Fibroblast of peridontal ligament (primary cell): ENCODE data around the gene EFR3B.
"Not testable (repeated sequence)": the region's sequence is repeated elsewhere in the genome, so short reads cannot be mapped to it uniquely, and the experiment has no call there.

Experiments used
- DNase-seq: peaks from one replicate; pipeline ENCODE4 v3.0.0-alpha.2; 2010; ENCODE audit errors: extremely low read depth

EFR3B gene

DNA sequence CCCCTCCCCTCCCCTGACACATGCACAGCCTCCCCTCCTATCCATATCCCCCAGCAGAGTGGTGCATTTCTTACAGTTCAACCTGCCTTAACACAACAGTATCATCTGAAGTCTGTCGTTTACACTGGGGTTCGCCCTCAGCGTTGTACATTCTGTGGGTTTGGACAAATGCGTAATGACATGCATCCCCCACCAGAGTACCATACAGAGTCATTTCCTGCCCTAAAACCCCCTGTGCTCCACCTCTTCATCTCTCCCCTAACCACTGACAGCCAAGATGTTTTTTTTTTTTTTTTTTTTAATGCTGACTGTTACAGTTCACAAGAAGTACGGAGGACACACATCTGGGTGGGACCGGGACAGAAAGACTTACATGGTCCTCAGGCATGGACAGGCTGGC is 103.9 kb downstream of the EFR3B start:
- DNase-seq = no peak

- DNase-seq = no peak
Observed at GRCh38 chr2:25146896-25147295, 105.0 kb downstream of the EFR3B start.

GRCh38 chr2:25149646-25150045 is 107.8 kb downstream of the EFR3B start:
- no peak for DNase-seq

DNA sequence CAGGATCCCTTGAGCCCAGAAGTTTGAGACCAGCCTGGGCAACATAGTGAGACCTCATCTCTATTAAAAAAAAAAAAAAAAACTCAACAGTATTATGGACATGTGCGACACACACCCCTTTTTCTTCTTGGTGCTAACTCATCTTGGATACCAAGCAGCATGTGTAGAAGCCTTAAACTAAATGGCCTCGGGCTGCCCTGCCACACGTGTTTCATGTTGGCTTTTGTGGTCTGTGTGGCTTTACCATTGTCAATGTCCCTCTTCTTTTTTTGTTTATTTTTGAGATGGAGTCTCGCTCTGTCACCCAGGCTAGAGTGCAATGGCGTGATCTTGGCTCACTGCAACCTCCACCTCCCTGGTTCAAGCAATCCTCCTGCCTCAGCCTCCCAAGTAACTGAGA is 109.1 kb downstream of the EFR3B start:
- DNase-seq = not testable (repeated sequence)

GRCh38 chr2:25151718-25152117 is 109.8 kb downstream of the EFR3B start:
- DNase-seq = no peak

DNA sequence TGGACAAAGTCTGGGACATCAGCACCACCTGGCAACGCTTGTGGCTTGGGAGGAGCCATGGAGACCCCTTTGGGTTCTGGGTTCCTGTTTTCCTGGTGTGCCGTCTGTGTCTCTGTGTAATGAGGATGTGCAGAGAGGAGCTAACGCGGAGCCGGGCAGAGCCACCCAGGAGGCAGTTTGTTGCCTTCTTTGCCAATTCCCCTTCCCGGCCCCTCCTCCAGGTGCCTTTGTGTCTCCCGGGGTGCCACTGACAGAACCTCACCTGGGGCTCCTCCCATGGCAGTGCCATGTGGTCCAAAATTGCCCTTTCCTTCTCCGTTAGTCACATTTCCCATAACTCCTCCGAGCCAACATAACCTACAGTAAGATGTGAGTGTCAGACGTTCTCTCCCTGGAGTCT is 113.5 kb downstream of the EFR3B start:
- DNase-seq = no peak

GRCh38 chr2:25158096-25158852 is 116.4 kb downstream of the EFR3B start:
- no peak for DNase-seq

DNA sequence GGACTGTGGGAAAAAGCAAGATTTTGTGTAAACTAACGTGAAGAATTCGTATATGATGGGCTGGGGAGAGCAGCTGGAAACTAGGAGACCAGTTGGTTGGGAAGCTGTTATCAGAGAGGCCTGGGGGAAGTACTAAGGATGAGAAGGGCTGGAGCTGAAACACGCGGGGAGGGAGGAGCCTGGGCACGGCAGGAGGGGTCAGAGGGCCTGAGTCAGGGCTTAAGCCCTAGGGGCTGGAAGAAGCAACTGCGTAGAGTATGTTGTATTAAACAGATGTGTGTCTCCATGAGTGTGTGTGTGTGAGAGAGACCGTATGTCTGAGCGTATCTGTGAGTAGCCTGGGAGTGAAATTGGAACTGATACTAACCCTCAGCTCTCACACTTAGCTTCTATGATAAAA is 118.1 kb downstream of the EFR3B start:
- DNase-seq = no peak

DNA sequence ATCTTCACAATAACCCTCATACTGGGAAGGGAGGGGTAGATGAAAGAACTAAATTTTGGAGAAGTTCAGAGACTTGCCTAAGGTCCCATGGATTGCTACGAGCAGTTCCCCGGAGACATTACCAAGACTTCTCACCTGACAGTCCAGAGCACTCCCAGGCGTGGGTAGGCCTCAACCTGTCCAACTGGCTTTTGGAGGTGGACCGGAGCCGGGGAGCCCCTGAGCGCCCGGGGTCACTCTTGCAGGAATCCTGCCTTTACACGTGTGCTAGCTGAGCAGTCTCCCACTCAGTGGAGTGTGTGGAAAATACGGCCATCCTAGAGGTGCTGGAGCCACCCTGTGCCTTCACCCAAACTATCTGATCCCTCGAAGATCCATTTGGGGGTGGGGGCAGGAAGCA is 118.5 kb downstream of the EFR3B start:
- no peak for DNase-seq

DNA sequence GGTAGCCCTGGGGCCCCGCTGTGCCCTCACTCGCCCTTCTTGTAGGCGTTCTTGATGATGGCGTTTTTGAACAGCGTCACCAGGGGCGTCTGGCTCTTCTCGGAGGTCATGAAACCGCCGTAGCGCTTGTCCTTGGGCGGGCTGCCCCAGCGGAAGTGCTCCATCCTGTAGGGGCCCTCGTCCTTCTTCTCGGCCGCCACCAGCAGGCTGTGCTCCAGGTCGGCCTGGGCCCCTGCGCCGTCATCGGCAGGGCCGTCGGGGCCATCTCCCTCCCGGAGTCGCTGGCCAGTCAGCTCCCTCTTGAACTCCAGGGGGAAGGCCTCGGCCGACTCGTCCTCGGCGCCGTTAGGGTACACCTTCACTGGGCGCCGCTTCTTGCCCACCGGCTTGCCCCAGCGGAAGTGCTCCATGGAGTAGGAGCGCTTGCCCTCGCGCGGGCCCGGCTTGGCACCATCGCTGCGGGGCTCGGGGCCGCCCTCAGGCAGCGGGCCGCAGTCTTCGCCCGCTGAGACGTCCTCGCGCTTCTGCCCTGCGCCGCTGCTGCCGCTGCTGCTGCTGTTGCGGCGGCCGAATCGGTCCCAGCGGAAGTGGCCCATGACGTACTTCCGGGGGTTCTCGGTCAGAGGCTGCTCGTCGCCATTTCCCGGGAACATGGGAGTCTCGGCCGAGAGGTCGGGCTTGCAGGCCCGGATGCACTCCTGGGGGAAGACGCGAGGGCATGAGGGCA is 119.3 kb downstream of the EFR3B start:
- DNase-seq = no peak

DNA sequence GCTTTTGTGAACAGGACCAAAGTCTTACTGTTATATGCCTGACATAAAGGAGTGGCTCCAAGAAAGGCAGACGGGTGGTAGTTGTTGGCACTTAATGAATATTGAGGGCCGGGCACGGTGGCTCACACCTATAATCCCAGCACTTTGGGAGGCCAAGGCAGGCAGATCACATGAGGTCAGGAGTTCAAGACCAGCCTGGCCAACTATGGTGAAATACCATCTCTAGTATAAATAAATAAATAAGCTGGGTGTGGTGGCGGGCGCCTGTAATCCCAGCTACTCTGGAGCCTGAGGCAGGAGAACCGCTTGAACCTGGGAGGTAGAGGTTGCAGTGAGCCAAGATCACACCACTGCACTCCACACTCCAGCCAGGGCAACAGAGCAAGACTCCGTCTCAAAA is 120.2 kb downstream of the EFR3B start:
- not testable (repeated sequence) for DNase-seq

DNA sequence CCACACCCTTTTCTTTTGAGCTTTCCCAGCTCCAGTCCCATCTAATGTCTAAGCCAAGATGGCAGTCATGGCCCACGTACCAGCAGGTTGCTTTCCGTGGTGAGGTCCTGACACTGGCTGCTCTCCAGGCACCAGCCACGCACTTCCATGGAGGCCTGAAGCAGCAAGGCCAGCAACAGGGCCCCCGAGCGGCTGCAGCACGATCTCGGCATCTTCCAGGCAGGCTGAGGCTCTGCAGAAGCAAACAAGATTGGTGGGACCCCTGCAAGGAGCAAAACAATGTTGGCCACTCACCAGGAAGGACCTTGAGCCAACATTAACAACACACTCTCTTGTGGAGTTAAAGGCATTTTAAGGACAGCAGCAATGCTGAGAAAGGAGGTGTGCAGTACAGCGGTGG is 122.7 kb downstream of the EFR3B start:
- no peak for DNase-seq

- DNase-seq = no peak
Observed at GRCh38 chr2:25165992-25166875, 124.4 kb downstream of the EFR3B start.

DNA sequence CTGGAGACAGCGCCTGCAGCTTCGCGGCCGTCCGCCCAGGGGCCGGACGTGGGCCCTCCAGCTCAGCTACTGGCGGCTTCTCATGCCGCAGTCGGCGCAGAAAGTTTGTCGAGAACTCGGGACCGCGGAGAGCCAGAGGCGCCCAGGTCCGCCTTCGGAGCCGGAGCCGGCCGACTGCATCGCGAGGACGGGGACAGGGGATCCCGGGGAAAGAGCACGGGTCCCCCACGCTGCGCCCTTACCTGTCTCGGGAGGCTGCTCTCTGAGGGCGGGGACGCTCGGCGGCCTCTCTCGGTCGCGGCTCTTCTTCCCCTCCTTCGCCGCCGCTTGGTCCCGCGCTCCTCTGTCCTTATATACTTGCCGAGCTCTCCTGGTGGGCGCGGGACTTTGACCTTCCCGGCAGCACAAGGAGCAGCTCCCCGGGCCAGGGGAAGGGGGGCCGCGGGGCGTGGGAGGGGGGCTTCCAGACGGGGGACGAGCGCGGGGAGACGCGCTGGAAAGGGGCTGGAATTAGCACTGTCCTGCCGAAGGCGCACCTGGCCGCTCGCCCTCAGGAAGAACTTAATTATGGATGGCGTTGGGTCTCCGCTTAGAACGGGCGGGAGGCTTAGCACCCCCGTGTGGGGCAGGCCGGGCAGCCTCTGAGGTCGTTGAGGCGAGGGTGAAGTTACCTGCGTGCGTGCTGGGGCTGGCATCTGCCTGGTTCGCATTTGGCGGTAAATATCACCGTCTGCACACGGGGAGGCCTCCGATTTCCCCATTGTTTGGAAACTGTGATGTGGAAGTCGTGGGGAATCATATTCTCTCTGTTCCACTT is 126.6 kb downstream of the EFR3B start, which contains the start of gene POMC:
Gene POMC, minus strand, starts transcription at position 325 of the 817 bp plus-strand sequence. CDS start 3,808 bp downstream, outside the sequence.
- peak; percentile 3 for DNase-seq

DNA sequence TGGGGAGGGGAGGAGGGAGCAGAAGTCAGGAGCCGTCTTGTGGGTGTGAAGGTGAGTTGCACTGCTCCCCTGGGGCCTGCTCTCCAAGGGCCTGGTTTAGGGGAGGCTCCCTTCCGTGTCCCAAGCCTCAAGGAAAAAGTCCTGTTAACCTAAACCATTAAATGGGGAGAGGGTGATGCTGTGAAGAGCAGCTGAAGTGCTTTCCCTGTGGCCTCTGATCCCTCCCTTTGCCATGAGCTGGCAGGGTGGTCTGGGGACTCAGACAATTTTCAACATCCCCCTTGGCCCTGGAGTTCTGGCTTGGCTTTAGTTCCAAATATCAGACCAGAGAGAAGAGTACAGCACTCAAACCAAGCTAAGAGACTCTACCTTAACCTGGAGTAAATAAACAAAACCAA is 127.2 kb downstream of the EFR3B start:
- no peak for DNase-seq

GRCh38 chr2:25170888-25171287 is 129.0 kb downstream of the EFR3B start:
- no peak for DNase-seq

- DNase-seq = no peak
Observed at GRCh38 chr2:25173719-25174118, 131.8 kb downstream of the EFR3B start.

- no peak for DNase-seq
Observed at GRCh38 chr2:25174192-25174861, 132.5 kb downstream of the EFR3B start.

DNA sequence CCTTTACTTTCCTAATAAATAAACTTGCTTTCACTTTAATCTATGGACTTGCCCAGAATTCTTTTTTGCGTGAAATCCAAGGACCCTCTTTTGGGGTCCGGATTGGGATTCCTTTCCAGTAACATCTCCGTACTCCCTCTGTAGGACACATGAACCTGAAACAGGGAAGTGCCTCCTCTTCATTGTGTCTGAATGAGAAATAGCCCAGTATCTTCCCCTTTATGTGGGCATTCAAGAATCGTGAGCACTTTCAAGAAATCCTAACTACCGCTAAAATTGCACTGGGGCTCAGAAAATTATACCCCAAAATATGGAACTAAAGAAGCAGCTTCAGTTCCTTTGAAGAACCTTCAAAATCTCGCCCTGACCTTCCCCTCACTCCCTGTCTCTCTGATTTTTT is 134.3 kb downstream of the EFR3B start:
- DNase-seq = no peak

- no peak for DNase-seq
Observed at GRCh38 chr2:25176541-25177181, 134.8 kb downstream of the EFR3B start.
